HepG2 (cell line): ENCODE measurements around the gene LRGUK. TPM values are rescaled to one million over a fixed set of nuclear protein-coding genes. Genes with fewer than 3 reads are reported as not detected.

ENCODE experiments used
- ATAC-seq: fragments of 200-7000 bp; cut with Tn5 transposase; 3 replicates; pipeline ENCODE4 v1.9.1; 2020; ENCODE audit warnings: mild to moderate bottlenecking, moderate library complexity
- BruUV-seq: library from RNA; stranded (reverse); fragments of 400-500 nt; replicated peaks from 2 replicates; lab custom pipeline; 2021; lab: Mats Ljungman, UMichigan
- CTCF ChIA-PET: fragments of 300-600 bp; formaldehyde crosslinking; extraction: SDS; loops from one replicate; lab custom pipeline; 2021; ENCODE audit warnings: low total read pairs, inconsistent platforms, low intra/inter-chr PET ratio; lab: Yijun Ruan, JAX
- POLR2A ChIA-PET: fragments of 350-600 bp; sonication (Branson Sonifier 250); formaldehyde crosslinking; loops from one replicate; lab custom pipeline; 2020; ENCODE audit warnings: antibody characterized with exemption, inconsistent platforms; lab: Yijun Ruan, JAX
- DNase-seq: peaks from one replicate; pipeline ENCODE4 v3.0.0-alpha.2; 2015; ENCODE audit warnings: low spot score
- FAIRE-seq: peaks from 3 replicates; lab custom pipeline; 2011; peaks lifted over from hg19 to GRCh38; lab: Jason Lieb, UNC
- H2AFZ ChIP-seq: one replicate; pipeline ENCODE4 v1.6.1; 2011; ENCODE audit warnings: low read length, inconsistent platforms
- H3K27ac ChIP-seq: fragments of 300-600 bp; 3 replicates; pipeline ENCODE4 v1.8.0; 2011; ENCODE audit warnings: mixed run types, mild to moderate bottlenecking, mixed read lengths, low read length, inconsistent platforms; ENCODE audit not compliant: insufficient read depth; ENCODE audit errors: extremely low read length
- H3K27me3 ChIP-seq, 2 experiments: fragments of 200-600 bp in 1 of 2; 2 replicates in 1 of 2; 3 replicates in 1 of 2; pipeline versions ENCODE4 v1.6.0 to v1.8.0; 2011; ENCODE audit warnings: low read length in 2 of 2, mild to moderate bottlenecking in 2 of 2, moderate library complexity in 2 of 2, inconsistent platforms in 1 of 2; ENCODE audit not compliant: insufficient read depth in 2 of 2, control insufficient read depth in 1 of 2
- H3K36me3 ChIP-seq, 2 experiments: fragments of 200-600 bp in 1 of 2; replicated peaks in 1 of 2; 2 replicates in 1 of 2; 3 replicates in 1 of 2; pipeline versions ENCODE4 v1.5.1 to v1.8.0; 2011; ENCODE audit warnings: low read length in 2 of 2, inconsistent platforms in 1 of 2; ENCODE audit not compliant: insufficient read depth in 2 of 2, control insufficient read depth in 1 of 2
- H3K4me1 ChIP-seq: 2 replicates; pipeline ENCODE4 v1.5.1; 2012; ENCODE audit warnings: low read length, inconsistent platforms; ENCODE audit not compliant: insufficient read depth
- H3K4me2 ChIP-seq: 2 replicates; pipeline ENCODE4 v1.6.0; 2011; ENCODE audit warnings: low read depth, low read length, inconsistent platforms
- H3K4me3 ChIP-seq, 3 experiments: fragments of 200-600 bp in 1 of 3; sonication (generic), shearing (Covaris generic) in 1 of 3; replicated peaks in 1 of 3; 2 replicates each; pipeline ENCODE4 v1.5.1; 2011 to 2016; ENCODE audit warnings: low read length in 3 of 3, inconsistent platforms in 2 of 3, low read depth in 2 of 3, mild to moderate bottlenecking in 2 of 3, control low read depth in 1 of 3, mixed read lengths in 1 of 3; ENCODE audit not compliant: insufficient read depth in 1 of 3
- H3K79me2 ChIP-seq: one replicate; pipeline ENCODE4 v1.6.1; 2011; ENCODE audit warnings: low read length, inconsistent platforms; ENCODE audit not compliant: insufficient read depth
- H3K9ac ChIP-seq: 2 replicates; pipeline ENCODE4 v1.6.0; 2011; ENCODE audit warnings: mild to moderate bottlenecking, low read depth, low read length, inconsistent platforms; ENCODE audit not compliant: insufficient read depth
- H3K9me3 ChIP-seq: 2 replicates; pipeline ENCODE4 v1.5.1; 2012; ENCODE audit warnings: mild to moderate bottlenecking, low read length
- H4K20me1 ChIP-seq: 2 replicates; pipeline ENCODE4 v1.6.0; 2011; ENCODE audit warnings: inconsistent platforms, mild to moderate bottlenecking, low read length, moderate library complexity; ENCODE audit not compliant: insufficient read depth
- ISL2 ChIP-seq: sonication (generic); formaldehyde crosslinking; IDR thresholded peaks from 2 replicates; pipeline ENCODE4 v1.5.0; 2020; ENCODE audit warnings: missing genetic modification reagents
- KLF16 ChIP-seq, 2 experiments: sonication (generic) in 1 of 2; formaldehyde crosslinking in 1 of 2; IDR thresholded peaks; 2 replicates each; pipeline versions ENCODE4 v1.6.1 to v1.8.0; 2016 to 2023; ENCODE audit warnings: missing genetic modification reagents in 2 of 2, missing compliant biosample characterization in 1 of 2
- NFE2L2 ChIP-seq: fragments of 150-350 bp; IDR thresholded peaks from 2 replicates; pipeline ENCODE4 v1.6.1; 2014; ENCODE audit warnings: low read length
- PHF20 ChIP-seq: sonication (generic); formaldehyde crosslinking; IDR thresholded peaks from 2 replicates; pipeline ENCODE4 v1.5.0; 2020; ENCODE audit warnings: mild to moderate bottlenecking, missing genetic modification reagents
- THAP7 ChIP-seq: sonication (generic); formaldehyde crosslinking; IDR thresholded peaks from 2 replicates; pipeline ENCODE4 v1.8.1; 2023; ENCODE audit warnings: mild to moderate bottlenecking, missing genetic modification reagents
- ZNF512B ChIP-seq: sonication (generic); formaldehyde crosslinking; IDR thresholded peaks from 2 replicates; pipeline ENCODE4 v1.5.1; 2020; ENCODE audit warnings: missing genetic modification reagents, mild to moderate bottlenecking, borderline replicate concordance
- ZNF598 ChIP-seq: sonication (generic); formaldehyde crosslinking; IDR thresholded peaks from 2 replicates; pipeline ENCODE4 v1.5.1; 2020; ENCODE audit warnings: mild to moderate bottlenecking, missing genetic modification reagents, borderline replicate concordance
- ZNF605 ChIP-seq: sonication (generic); formaldehyde crosslinking; IDR thresholded peaks from 2 replicates; pipeline ENCODE4 v1.8.0; 2022; ENCODE audit warnings: mild to moderate bottlenecking, missing genetic modification reagents
- WGBS: methylation state at CpG from one replicate; pipeline ENCODE4 v1.1.6; 2017; ENCODE audit warnings: low lambda C conversion rate; 5-methylcytosine and 5-hydroxymethylcytosine counted together
- in situ Hi-C: cut with HindIII; loops from 2 replicates; pipeline ENCODE4 v1.10.0; 2017; ENCODE audit warnings: low pct_unique_long_range_greater_than_20kb; ENCODE audit not compliant: extremely low pct_ligation_motif_present
- intact Hi-C: fragments of 100-400 bp; cut with micrococcal nuclease; formaldehyde crosslinking; loops from one replicate; pipeline ENCODE4 v1.10.0; 2022; ENCODE audit not compliant: unreplicated experiment
- polyA plus RNA-seq, 8 experiments: library from polyadenylated mRNA; depleted of rRNA in 3 of 8; stranded (reverse) in 7 of 8; unstranded in 1 of 8; fragments of >200 nt; fragmentation: Illumina TruSeq in 4 of 8; extraction: Trizol in 4 of 8; gene quantifications; 2 replicates each; pipeline versions ENCODE4 v1.2.1 to v1.2.3, GENCODE V29; 2011 to 2016; ENCODE audit warnings: low read depth in 4 of 8, missing spikeins in 1 of 8, mixed read lengths in 1 of 8; ENCODE audit not compliant: insufficient read depth in 1 of 8
- total RNA-seq, 5 experiments: library from RNA; depleted of rRNA; stranded (reverse); fragments of >200 nt; fragmentation: Illumina TruSeq; extraction: Trizol; gene quantifications; 2 replicates each; pipeline ENCODE4 v1.2.3, GENCODE V29; 2016; ENCODE audit warnings: low read depth in 1 of 5

LRGUK gene
- total and polyA plus RNA-seq, 2 of the 13 experiments (the other 11 are each of a cell fraction or from before 2014, with no cell fraction given), result 0.18 to 0.20 TPM

GRCh38 chr7:134098072-134098471 is 29.1 kb upstream of the LRGUK start:
- no peaks in the 10 kb centered on the region for H3K36me3 ChIP-seq
- TF ChIP-seq NFE2L2, result no peak
- no peak for TF ChIP-seq ZNF512B (CRISPR knock-in tag)
- TF ChIP-seq ISL2, result no peak
- TF ChIP-seq ZNF598 (CRISPR knock-in tag), result no peak
- TF ChIP-seq THAP7 (CRISPR knock-in tag), result no peak
- TF ChIP-seq ZNF605 (CRISPR knock-in tag), result no peak
- TF ChIP-seq PHF20 (CRISPR knock-in tag), result no peak
- no peak for TF ChIP-seq KLF16 (CRISPR knock-in tag; IDR thresholded peaks at IDR 0.05)
- TF ChIP-seq, all 625 proteins: peak for 0
- no peak overlapping the region for H3K27ac ChIP-seq
- intact Hi-C loops (no loop called here), in situ Hi-C loops (no loop called here)
- 16% methylated on average over 4 of the region's 4 CpGs for WGBS
- H3K79me2 ChIP-seq, result no peaks in the 10 kb centered on the region
- peaks cover 3% of the 10 kb centered on the region; the same call in 1 of the 2 replicates for H3K9me3 ChIP-seq
- H3K9ac ChIP-seq, result no peak overlapping the region
- FAIRE-seq, result no peak
- H3K27me3 ChIP-seq, result no peaks in the 10 kb centered on the region
- no TSS peak for BruUV-seq
- ATAC-seq, result no peak
- no peaks in the 10 kb centered on the region for H3K4me1 ChIP-seq
- DNase-seq, result no peak
- no peak overlapping the region for H3K4me2 ChIP-seq
- no peak overlapping the region for H2AFZ ChIP-seq
- ChIA-PET CTCF (no interaction called here), POLR2A (no interaction called here)
- H4K20me1 ChIP-seq, result no peaks in the 10 kb centered on the region
- H3K4me3 ChIP-seq, result no peak overlapping the region
